Right hindlimb (tissue), 1 donor: ENCODE results near the gene METTL22.
"Not testable (repeated sequence)": the region's sequence is repeated elsewhere in the genome, so short reads cannot be mapped to it uniquely, and the experiment has no call there.

Experiments used
- DNase-seq: peaks from one replicate; pipeline ENCODE4 v3.0.0-alpha.2; 2018

METTL22 gene

DNA sequence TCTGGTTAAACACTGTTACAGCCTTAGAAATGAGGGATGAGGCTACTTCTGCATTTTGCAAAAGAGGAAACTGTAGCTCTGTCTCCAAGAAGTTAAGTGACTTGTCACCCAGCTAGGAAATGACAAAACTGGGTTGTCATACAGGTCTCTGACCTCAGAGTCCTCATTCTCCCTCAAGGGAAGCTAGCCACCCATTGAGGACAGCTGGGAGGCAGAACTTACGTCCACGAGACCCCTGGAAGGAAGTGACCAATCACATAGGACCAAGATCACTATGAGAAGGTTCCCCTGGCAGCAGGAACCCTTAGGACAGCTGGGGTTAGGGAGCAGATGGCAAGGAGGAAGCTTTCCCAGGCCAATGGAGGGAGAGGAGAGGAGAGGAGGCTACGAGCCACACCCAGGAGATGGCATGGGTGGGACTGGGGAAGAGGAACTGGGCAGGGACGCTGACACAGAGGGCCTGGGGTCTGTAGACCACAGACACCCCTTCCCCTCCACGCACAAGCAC, 11.2 kb downstream of the METTL22 start:
- no peak for DNase-seq

DNA sequence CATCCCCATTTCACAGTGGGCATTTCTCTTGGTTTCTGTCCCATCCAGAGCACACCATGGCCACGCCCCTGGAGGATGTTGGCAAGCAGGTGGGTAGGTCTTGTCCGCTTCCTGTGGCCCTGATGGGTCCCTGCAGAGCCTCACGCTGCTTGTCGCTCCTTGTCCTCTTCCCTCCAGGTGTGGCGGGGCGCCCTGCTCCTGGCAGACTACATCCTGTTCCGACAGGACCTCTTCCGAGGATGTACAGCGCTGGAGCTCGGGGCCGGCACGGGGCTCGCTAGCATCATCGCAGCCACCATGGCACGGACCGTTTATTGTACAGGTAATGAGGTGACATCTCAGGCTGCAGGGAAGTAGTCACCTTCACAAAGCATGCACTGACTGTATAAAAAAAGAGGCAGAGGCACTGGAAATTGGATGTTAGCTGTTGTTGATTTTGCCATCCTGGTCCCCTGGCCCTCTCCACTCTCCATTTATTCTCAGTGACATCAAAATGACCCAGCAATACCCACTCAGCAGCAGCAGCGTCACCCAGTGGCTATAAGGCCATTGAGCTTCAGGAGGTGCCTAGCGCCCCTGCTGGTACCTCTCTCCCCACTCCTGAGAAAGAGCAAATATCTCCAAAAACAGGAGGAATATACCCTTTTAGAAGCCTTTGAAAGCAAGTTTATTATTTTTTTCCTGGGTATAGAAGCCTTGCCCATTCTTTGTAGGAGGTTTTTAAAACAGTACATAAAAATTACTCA, 13.7 kb downstream of the METTL22 start:
- no peak for DNase-seq

DNA sequence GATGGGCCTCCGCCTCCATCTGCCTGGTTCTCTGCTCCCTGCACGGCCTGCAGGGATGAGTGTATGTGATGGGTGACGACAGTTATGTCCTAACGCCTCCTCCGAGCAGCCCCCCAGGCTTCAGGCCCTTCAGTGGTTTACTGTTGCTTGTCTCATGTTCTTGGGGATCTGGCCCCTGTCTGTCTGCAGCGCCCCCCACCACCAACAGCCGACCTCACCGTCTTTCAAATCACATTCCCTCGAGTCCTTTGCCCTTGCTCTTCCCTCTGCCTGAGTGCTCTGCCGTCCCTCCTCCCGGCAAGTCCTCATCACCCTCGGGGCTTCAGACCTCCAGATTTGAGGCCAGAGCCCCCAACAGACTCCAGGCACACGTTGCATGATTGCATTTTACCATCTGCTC, 18.2 kb downstream of the METTL22 start:
- DNase-seq = no peak

DNA sequence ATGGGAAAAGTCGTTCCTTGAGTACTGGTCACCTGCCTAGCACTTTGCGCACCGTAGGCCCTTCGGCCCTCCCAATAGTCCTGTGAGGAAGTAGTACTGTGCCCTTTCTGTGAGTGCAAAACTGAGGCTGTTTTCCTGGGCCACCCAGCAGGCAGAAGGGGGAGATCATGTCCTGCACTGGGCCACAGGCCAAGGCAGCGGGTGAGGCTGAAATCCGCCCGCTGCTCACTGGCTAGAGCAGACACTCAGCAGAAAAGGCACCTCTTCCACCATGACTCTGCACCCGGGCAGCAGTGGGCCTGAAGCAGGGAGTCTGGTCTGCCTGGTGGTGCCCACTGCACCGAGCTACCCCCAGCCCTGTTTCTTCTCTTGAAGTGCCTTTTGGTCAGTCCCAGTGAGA, 20.2 kb downstream of the METTL22 start:
- DNase-seq = no peak

DNA sequence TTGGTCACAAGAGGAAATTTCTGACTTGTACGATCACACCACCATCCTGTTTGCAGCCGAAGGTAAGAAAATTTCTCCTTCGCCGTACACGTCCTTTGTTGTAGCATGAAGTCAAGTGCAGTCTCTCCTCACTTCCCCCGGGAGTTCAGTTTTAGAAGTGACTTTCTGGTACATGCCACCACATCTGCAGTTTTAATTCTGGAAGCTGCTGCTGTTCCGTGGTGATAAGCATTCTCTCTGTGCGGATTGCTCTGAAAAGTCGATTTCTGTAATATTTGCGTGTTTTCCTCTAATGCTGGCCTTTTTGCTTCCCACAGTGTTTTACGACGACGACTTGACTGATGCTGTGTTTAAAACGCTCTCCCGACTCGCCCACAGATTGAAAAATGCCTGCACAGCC, 20.6 kb downstream of the METTL22 start:
- no peak for DNase-seq

DNA sequence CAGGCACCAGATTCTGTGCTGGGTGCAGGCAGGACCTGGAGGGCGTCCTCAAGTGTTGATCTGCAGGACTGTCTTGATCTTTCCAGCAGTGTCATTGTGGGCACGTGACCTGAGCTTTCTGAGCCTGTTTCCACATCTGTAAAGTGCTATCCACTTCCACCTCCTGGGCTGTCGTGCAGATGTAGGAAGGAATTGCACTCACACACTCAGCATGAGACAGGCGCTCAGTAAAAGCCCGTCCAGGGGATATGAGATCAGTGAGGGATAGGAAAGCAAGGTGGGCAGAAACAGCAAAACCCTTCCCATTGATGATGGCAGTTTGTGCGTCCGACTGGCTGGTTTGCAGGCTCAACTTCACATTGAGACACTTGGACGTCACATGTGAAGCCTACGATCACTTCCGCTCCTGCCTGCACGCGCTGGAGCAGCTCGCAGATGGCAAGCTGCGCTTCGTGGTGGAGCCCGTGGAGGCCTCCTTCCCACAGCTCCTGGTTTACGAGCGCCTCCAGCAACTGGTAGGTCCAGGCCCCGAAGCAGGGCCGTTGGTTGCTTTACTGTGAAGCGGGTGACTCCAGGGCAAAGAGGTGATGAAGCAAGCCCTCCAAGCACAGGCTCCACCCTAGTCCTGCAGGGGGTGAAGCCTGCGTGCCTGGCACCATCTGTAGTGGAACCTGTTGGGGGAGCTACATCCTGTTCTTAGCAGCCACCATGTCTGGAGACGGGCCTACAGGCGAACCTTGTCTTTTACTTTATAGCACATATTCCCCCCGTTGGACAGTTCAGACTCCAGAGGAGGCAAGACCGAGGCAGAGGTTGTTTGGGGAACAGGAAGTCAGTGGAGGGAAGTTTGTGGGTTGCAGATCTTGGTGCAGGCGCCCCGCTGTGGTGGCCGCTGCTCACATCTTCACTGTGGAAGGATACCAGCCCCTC, 23.0 kb downstream of the METTL22 start:
- DNase-seq = no peak

DNA sequence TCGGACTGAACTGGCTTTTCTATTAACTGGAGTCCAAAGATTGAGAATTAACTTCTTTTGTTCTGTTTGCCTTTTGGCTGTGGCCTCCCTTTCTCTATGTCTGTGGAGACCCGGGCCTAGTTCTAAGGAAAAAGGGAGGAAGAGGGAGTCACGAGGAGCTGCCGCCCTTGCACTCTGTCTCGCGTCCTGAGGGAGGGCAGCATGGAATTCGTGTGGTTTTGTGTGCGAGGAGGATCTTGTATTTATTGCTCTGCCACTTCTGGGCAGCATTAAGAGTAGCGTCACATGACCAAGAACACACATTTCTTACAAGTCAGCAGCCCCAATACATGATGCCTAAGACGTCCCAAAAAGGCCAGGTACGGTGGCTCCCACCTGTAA, 23.6 kb downstream of the METTL22 start:
- DNase-seq = no peak

DNA sequence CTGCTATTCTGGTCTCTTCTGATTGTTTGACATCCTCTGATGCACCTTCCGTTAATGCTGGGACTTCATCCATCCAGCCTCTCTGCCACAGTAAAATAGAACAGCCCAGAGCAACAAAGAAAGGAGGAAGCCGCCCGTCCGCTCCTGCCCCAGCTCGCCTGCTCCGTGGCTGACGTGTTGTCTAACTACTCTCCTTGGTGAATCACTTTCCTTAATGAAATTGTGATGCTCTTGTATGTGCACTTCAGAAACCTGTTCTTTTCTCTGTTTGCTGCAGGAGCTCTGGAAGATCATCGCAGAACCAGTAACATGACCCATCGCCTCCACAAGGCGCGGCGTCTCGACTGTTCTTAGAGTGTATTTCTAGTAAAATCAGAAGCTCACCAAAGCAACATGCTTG, 24.3 kb downstream of the METTL22 start:
- DNase-seq = no peak

DNA sequence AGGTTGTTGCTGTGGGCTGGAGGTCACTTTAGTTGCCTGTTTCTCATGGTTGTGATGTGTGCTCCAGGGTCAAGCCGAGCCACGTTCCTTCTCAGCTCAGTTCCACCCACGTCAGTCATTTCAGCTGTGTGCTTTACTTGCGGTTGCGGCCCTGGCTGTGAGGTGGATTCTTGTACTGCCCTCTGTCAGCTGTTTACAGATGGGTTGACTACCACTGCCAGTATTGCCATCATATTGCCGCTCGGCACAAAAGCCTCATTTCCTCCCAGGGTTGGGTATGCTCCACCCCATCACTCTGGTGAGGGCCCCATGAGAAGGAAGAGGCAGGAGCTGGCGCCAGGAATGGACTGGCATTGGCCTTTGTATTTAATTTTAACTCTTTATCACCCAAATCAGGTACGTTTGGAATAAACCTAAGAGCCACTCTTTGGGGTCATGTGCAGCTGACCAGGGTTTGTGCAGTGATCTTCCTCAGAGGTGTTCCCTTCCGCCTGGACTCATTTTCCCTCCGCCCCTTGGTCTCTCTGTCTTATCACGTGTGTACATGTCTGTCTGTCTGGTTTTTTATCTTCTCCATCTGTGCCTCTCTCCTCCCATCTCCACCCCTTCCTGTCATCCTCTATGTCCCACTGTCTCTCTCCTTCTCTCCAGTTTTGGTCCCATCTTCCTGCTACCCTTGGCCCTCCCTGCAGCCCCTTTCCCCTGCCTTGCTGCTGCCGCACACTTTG, 25.0 kb downstream of the METTL22 start:
- DNase-seq = no peak

DNA sequence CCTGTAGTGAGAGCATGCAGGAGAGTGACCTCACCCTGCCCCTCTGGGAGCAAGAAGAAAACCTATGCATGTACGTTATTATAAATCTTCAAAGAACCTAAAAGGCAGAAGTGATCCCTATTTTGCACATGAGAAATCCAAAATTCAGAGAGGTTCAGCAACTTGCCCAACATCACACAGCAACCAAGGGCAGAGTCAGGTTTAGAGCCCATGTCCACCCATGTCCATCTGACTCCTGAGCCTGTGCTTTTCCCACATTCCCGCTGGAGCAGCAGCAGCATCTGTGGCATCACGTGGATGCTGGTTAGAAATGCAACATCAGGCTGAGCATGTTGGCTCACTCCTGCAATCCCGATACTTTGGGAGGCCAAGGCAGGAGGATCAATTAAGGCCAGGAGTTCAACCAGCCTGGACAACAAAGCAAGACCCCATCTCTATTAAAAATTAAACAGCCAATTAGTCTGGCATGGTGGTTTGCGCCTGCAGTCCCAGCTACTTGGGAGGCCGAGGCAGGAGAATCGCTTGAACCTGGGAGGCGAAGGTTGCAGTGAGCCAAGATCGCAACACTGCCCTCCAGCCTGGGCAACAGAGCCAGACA, 26.3 kb downstream of the METTL22 start:
- no peak for DNase-seq

DNA sequence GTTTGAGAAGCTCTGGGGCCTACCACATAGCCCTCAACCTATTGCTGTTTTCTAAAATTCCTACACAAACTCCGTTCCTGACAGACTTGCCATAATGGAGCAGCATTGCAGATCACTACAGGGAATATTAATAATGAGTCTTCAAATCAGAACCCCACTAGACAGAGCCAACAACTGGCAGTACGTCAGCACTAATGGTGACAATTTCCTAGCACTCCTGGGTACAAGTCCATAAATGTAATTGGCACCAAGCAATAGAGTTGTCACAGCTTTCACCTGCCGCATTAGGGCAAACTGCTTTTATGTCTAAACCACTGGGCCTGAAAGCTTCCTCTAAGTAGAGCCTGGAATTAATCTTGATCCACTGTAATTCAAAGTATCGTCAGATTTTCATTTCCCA, 27.4 kb downstream of the METTL22 start:
- no peak for DNase-seq

DNA sequence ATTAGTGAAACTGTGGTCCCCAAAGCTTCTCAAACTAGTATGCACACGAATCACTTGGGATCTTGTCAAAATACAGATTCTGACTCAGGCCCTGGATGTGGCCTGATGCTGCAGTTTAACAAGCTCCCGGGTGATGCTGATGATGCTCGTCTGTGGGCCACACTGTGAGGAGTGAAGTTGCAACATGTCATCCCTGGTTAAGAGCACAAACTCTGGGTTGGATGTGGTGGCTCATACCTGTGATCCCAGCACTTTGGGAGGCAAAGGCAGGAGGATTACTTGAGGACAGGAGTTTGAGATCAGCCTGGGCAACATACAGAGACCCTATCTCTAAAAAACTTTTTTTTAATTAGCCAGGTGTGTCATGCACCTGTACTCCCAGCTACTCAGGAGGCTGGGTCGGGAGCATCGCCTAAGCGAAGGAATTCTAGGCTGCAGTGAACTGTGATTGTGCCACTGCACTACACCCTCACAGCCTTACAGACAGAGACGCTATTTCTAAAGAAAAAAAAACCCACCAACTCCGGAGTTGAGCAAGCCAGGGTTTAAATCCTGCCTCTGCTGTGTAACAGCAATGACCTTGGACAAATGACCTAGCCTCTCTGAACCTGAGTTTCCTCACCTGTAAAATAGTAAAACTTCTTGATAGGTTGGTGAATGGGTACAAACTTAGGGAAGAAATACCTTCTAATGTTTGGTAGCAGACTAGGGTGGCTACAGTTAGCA, 28.5 kb downstream of the METTL22 start:
- DNase-seq = no peak

DNA sequence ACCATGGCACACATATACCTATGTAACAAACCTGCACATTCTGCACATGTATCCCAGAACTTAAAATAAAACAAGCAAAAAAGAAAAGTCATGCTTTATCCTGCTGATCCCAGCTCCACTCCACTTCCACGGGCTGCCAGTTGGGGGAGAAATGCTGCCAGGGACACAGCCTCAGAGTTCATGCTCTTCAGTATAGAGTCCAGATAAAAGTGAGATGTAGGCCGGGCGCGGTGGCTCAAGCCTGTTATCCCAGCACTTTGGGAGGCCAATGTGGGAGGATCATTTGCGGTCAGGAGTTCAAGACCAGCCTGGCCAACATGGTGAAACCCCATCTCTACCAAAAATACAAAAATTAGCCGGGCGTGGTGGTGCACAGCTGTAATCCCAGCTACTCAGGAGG, 30.5 kb downstream of the METTL22 start:
- DNase-seq = not testable (repeated sequence)

DNA sequence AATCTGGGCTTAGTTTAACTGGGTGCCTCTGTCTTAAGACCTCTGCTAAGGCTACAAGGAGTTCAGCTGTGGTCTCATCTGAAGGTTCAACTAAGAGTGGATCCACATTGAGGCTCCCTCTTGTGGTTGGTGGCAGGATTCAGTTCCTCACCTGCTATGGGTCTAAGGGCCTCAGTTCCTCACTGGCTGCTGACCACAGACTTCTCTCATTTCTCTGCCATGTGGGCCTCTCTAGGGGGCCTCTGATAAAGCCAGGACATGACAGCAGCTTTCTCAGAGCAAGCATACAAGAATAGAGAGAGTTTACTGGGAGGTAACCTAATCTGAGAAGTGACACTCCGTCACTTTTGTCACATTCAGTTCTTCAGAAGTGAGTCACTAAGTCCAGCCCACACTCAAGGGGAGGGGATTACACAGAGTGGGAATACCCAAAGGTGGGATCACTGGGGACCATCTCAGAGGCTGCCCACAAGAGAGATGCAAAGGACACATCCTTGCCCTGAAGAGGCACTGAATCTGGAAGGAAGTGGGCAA, 33.8 kb downstream of the METTL22 start:
- DNase-seq = no peak

DNA sequence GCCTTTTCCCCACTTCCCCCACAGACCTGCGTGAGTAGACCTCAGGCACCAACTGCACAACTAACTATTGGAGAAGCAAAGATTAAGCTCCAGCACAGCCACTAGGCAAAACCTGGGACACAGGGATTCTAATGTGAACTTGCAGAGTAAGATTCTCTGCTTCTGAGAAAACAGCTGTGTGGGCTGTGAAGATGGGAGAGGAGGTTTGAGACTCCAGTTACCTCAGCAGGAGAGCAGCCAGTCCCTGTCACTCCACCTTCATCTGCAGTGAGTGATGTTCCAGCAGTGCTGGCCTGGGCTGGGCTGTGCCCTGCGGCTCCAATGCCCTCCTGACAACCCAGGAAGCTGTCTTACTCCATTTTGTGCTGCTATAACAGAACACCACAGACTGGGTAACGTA, 34.9 kb downstream of the METTL22 start:
- DNase-seq = no peak

DNA sequence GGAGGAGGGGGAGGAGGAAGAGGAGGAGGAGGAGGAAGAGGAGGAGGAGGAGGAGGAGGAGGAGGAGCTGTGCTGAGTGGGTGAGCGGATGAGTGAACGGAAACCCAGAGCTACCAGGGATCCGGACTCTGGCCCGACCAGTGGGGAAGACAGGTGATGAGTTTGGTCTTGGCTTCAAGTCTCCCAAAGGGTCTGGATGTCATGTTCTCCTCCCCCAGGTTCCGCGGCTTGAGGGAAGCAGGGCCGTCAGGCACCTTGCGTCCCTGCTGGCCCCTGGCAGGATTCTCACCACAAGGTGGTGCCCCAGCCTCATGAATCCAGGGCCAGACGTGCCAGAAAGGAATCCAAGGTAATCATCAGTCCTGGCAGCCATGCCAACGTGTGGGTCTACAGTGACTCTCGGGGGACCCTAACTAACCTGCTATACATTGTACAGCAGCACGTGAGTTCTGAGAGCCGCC, 39.4 kb downstream of the METTL22 start:
- peak; percentile 76 for DNase-seq

DNA sequence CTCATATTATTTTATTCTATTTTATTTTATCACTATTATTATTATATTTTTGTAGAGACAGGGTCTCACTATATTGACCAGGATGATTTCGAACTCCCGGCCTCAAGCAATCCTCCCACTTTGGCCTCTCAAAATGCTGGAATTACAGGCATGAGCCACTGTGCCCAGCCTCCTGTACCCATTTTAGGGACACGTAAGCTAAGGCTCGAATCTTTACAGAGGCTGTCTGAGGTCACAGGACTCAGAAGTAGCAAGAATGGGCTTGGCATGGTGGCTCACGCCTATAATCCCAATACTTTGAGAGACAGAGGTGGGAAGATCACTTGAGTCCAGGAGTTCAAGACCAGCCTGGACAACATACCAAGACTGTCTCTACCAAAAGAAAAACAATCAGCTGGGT, 40.2 kb downstream of the METTL22 start:
- no peak for DNase-seq

DNA sequence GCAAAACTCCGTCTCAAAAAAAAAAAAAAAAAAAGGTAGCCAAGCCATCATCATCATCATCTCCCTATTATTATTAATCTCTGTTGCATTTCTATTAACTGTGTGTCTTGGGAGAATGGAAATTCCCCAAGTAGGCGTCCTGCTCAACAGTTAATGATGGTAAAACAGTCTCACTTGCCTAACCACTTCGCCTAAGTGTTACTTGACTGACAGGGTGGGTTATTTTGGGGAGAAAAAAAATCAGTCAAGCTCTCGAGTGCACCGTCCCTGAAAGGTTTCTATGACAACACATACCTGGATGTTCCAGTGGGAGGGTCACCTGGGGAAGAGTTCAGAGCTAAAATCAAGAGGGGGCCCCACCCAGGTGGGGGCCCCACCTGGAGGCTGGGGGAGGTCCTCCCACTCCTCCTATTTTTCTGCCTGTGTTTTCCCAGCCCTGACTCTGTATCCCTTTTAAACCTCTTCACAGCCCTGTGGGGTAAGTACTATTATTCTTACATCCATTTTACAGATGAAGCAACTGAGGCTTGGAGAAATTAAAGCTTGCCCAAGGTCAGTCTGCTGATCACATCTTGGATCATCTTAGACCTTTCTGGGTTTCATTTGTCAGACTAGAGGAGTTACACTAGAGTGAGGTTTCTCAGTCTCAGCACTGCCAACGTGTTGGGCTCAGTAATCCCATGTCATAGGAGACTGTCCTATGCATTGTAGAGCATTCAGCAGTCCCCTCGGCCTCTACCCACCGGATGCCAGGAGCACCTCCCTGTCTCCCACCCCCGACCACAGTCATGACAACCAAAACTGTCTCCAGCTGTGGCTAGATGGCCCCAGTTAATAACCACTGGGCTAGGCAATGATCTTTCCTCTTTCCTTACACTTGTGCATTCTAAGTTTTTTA, 41.9 kb downstream of the METTL22 start:
- DNase-seq = no peak

DNA sequence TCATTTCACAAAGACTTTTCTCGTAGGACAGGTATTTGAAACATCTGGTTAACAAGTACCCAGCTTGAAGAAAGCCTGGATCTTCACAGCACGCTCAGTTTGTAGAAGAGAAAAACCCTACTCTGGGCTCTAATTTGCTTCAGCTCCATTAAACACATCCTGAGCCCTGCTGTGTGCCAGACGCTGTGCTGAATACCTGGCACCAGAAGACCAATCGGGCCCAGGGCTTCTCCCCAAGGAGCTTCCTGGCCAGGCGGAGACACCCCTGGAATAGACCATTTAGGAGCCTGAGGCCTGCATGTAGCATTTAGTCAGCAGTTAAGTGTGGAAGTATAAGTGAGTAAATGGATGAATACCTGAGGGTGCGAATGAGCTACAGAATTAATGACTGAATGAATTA, 44.0 kb downstream of the METTL22 start:
- no peak for DNase-seq

DNA sequence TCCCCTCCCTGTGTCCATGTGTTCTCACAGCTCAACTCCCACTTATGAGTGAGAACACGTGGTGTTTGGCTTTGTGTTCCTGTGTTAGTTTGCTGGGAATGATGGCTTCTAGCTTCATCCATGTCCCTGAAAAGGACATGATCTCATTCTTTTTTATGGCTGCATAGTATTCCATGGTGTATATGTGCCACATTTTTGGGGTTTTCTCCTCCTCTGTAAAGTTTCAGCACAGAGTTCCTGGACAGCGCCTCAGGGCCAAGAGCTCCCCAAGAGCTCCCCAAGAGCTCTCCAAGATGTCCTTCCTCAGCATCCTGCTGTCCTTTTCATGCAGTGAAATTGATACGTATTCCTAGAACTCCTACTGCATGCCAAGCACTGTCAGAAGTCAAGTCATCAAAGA, 46.0 kb downstream of the METTL22 start:
- DNase-seq = no peak

DNA sequence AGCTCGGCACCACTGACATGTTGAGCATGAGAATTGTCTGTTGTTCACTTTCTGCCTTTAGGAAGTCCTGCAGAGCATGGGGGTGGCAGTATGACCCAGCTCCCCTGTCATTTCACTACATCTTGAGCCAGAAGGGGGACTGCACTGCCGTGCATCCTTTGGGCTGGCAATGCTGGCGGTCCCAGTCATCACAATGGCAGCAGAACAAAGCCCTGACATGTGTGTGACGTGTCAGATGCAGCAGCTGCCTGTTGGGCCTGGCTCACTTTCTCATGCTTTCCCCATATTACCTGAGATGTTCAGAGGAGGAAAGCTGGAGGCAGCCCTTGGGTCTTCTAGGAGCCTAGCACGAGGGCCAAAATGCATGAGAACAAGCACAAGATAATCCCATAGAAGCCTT, 46.6 kb downstream of the METTL22 start:
- DNase-seq = no peak
